Fibroblast of lung (primary cell): ENCODE data around the gene SMCHD1.
"Not testable (repeated sequence)": the region's sequence is repeated elsewhere in the genome, so short reads cannot be mapped to it uniquely, and the experiment has no call there.

Source experiments
- CTCF ChIP-seq, 2 donors: IDR thresholded peaks in 1 of 2; conservative IDR thresholded peaks in 1 of 2; 1 replicate in 1 of 2; 2 replicates in 1 of 2; pipeline ENCODE4 v1.5.1; 2011 to 2012; ENCODE audit warnings: low read length in 2 of 2, control low read depth in 1 of 2, inconsistent platforms in 1 of 2, low read depth in 1 of 2, mild to moderate bottlenecking in 1 of 2
- EZH2 ChIP-seq: IDR thresholded peaks from 2 replicates; pipeline ENCODE4 v1.5.1; 2012; ENCODE audit warnings: low read length, control low read depth, mild to moderate bottlenecking; ENCODE audit errors: missing control alignments

DNA sequence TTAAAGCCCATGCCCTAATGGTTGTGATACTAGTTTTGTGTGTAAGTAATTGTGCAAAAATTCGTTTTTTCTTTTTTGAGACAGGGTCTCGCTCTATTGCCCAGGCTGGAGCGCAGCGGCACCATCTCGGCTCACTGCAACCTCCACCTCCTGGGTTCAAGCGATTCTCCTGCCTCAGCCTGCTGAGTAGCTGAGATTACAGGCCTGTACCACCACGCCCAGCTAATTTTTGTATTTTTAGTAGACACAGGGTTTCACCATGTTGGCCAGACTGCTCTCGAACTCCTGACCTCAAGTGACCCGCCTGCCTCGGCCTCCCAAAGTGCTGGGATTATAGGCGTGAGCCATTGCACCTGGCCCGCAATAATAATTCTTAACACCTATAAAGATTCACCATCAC is 196.9 kb downstream of the SMCHD1 start:
- TF ChIP-seq CTCF (conservative IDR thresholded peaks at IDR 0.05 in 1 of 2, IDR thresholded peaks at IDR 0.05 in 1 of 2; ENCODE audit: low read depth in 1 of 2, low read length in 2 of 2); EZH2: not testable (repeated sequence)
